Measurements from ENCODE around the gene TPCN2.

TPCN2 gene

GRCh38 chr11:69071956-69072355 lies 23.2 kb downstream of the TPCN2 start:
- Histone ChIP-seq H2AK5ac (ENCODE audit: low read length) (no peak overlapping the region), H3K36me3 (ENCODE audit: control insufficient read depth in 1 of 2, insufficient read depth in 2 of 2, low read length in 2 of 2) (peaks cover 24 to 26% of the 10 kb centered on the region in 2 experiments), H3K27me3 (ENCODE audit: insufficient read depth, low read length) (no peaks in the 10 kb centered on the region), H2BK5ac (ENCODE audit: low read depth, low read length, poor library complexity) (no peak overlapping the region), H3K4me1 (ENCODE audit: control insufficient read depth in 1 of 2, insufficient read depth in 2 of 2, low read length in 2 of 2) (no peaks in the 10 kb centered on the region), H3K79me2 (ENCODE audit: control insufficient read depth, insufficient read depth, low read length, poor library complexity) (no peaks in the 10 kb centered on the region), H3K79me1 (ENCODE audit: low read length) (no peaks in the 10 kb centered on the region), H4K12ac (ENCODE audit: low read depth, low read length) (no peak overlapping the region), H3K4ac (ENCODE audit: low read depth, low read length) (no peak overlapping the region), H3K9ac (ENCODE audit: low read length) (no peak overlapping the region), H4K8ac (ENCODE audit: low read depth, low read length) (no peak overlapping the region), H3K18ac (ENCODE audit: low read length) (no peak overlapping the region), H3K9me3 (ENCODE audit: insufficient read depth, low read depth, low read length) (peaks cover 4% of the 10 kb centered on the region), H2BK12ac (ENCODE audit: low read length) (no peak overlapping the region), H2AFZ (ENCODE audit: insufficient read depth, low read length, poor library complexity) (no peak overlapping the region), H3K23ac (ENCODE audit: low read length) (no peak overlapping the region), H3K14ac (ENCODE audit: low read length) (no peak overlapping the region), H3K27ac (ENCODE audit: low read depth, low read length) (no peak overlapping the region), H3K4me3 (ENCODE audit: low read depth, low read length) (no peak overlapping the region), H2BK120ac (ENCODE audit: insufficient read depth, low read length, poor library complexity) (no peak overlapping the region), H3K4me2 (ENCODE audit: low read length) (no peak overlapping the region), H4K91ac (ENCODE audit: low read depth, low read length) (no peak overlapping the region)
- no CpG with 5 or more reads among the region's 13 CpGs for WGBS (ENCODE audit: extremely low coverage, insufficient coverage, insufficient read length)
- DNase-seq, result no peak

- Histone ChIP-seq H2AK5ac (ENCODE audit: low read length) (no peak overlapping the region), H2BK12ac (ENCODE audit: low read length) (no peak overlapping the region), H3K27me3 (ENCODE audit: insufficient read depth, low read length) (no peaks in the 10 kb centered on the region), H3K18ac (ENCODE audit: low read length) (no peak overlapping the region), H3K9me3 (ENCODE audit: insufficient read depth, low read depth, low read length) (peaks cover 2% of the 10 kb centered on the region), H3K9ac (ENCODE audit: low read length) (no peak overlapping the region), H2AFZ (ENCODE audit: insufficient read depth, low read length, poor library complexity) (no peak overlapping the region), H4K12ac (ENCODE audit: low read depth, low read length) (no peak overlapping the region), H3K4me2 (ENCODE audit: low read length) (no peak overlapping the region), H3K4me3 (ENCODE audit: low read depth, low read length) (no peak overlapping the region), H4K8ac (ENCODE audit: low read depth, low read length) (no peak overlapping the region), H4K91ac (ENCODE audit: low read depth, low read length) (no peak overlapping the region), H3K23ac (ENCODE audit: low read length) (no peak overlapping the region), H3K79me1 (ENCODE audit: low read length) (no peaks in the 10 kb centered on the region), H3K4me1 (ENCODE audit: control insufficient read depth in 1 of 2, insufficient read depth in 2 of 2, low read length in 2 of 2) (no peaks in the 10 kb centered on the region), H3K36me3 (ENCODE audit: control insufficient read depth in 1 of 2, insufficient read depth in 2 of 2, low read length in 2 of 2) (peaks cover 20 to 22% of the 10 kb centered on the region in 2 experiments), H3K14ac (ENCODE audit: low read length) (no peak overlapping the region), H3K27ac (ENCODE audit: low read depth, low read length) (no peak overlapping the region), H2BK5ac (ENCODE audit: low read depth, low read length, poor library complexity) (no peak overlapping the region), H3K79me2 (ENCODE audit: control insufficient read depth, insufficient read depth, low read length, poor library complexity) (no peaks in the 10 kb centered on the region), H2BK120ac (ENCODE audit: insufficient read depth, low read length, poor library complexity) (no peak overlapping the region), H3K4ac (ENCODE audit: low read depth, low read length) (no peak overlapping the region)
- no peak for DNase-seq
- WGBS (ENCODE audit: extremely low coverage, insufficient coverage, insufficient read length), result no CpG with 5 or more reads among the region's 8 CpGs
Observed at GRCh38 chr11:69073469-69073868, 24.7 kb downstream of the TPCN2 start.

- H3K4ac ChIP-seq (ENCODE audit: low read depth, low read length), result no peak overlapping the region
- H3K27me3 ChIP-seq (ENCODE audit: insufficient read depth, low read length), result no peaks in the 10 kb centered on the region
- no peak overlapping the region for H4K8ac ChIP-seq (ENCODE audit: low read depth, low read length)
- no peaks in the 10 kb centered on the region for H3K79me1 ChIP-seq (ENCODE audit: low read length)
- peaks cover 2% of the 10 kb centered on the region for H3K9me3 ChIP-seq (ENCODE audit: insufficient read depth, low read depth, low read length)
- no peak overlapping the region for H2BK5ac ChIP-seq (ENCODE audit: low read depth, low read length, poor library complexity)
- no peaks in the 10 kb centered on the region for H3K79me2 ChIP-seq (ENCODE audit: control insufficient read depth, insufficient read depth, low read length, poor library complexity)
- H3K4me1 ChIP-seq (ENCODE audit: control insufficient read depth in 1 of 2, insufficient read depth in 2 of 2, low read length in 2 of 2), result no peaks in the 10 kb centered on the region
- no peak overlapping the region for H2BK12ac ChIP-seq (ENCODE audit: low read length)
- H4K91ac ChIP-seq (ENCODE audit: low read depth, low read length), result no peak overlapping the region
- peak in 1 of 2 donors; percentile 14 for DNase-seq
- H3K36me3 ChIP-seq (ENCODE audit: control insufficient read depth in 1 of 2, insufficient read depth in 2 of 2, low read length in 2 of 2), result peaks cover 29 to 32% of the 10 kb centered on the region in 2 experiments
- H3K4me2 ChIP-seq (ENCODE audit: low read length), result no peak overlapping the region
- H3K14ac ChIP-seq (ENCODE audit: low read length), result no peak overlapping the region
- H2AFZ ChIP-seq (ENCODE audit: insufficient read depth, low read length, poor library complexity), result no peak overlapping the region
- H4K12ac ChIP-seq (ENCODE audit: low read depth, low read length), result no peak overlapping the region
- no peak overlapping the region for H3K9ac ChIP-seq (ENCODE audit: low read length)
- H3K18ac ChIP-seq (ENCODE audit: low read length), result no peak overlapping the region
- H3K23ac ChIP-seq (ENCODE audit: low read length), result no peak overlapping the region
- no peak overlapping the region for H2AK5ac ChIP-seq (ENCODE audit: low read length)
- WGBS (ENCODE audit: extremely low coverage, insufficient coverage, insufficient read length), result no CpG with 5 or more reads among the region's 20 CpGs
- H3K4me3 ChIP-seq (ENCODE audit: low read depth, low read length), result no peak overlapping the region
- no peak overlapping the region for H3K27ac ChIP-seq (ENCODE audit: low read depth, low read length)
- H2BK120ac ChIP-seq (ENCODE audit: insufficient read depth, low read length, poor library complexity), result no peak overlapping the region
Observed at GRCh38 chr11:69074375-69075140, 25.8 kb downstream of the TPCN2 start.

GRCh38 chr11:69075421-69076128 lies 26.8 kb downstream of the TPCN2 start:
- H3K9ac ChIP-seq (ENCODE audit: low read length), result no peak overlapping the region
- H2BK5ac ChIP-seq (ENCODE audit: low read depth, low read length, poor library complexity), result no peak overlapping the region
- no peak overlapping the region for H3K18ac ChIP-seq (ENCODE audit: low read length)
- H2AFZ ChIP-seq (ENCODE audit: insufficient read depth, low read length, poor library complexity), result no peak overlapping the region
- DNase-seq, result peak; percentile 70 to 87
- peaks cover 27 to 31% of the 10 kb centered on the region in 2 experiments for H3K36me3 ChIP-seq (ENCODE audit: control insufficient read depth in 1 of 2, insufficient read depth in 2 of 2, low read length in 2 of 2)
- no peak overlapping the region for H3K4me2 ChIP-seq (ENCODE audit: low read length)
- H3K4me1 ChIP-seq (ENCODE audit: control insufficient read depth in 1 of 2, insufficient read depth in 2 of 2, low read length in 2 of 2), result no peaks in the 10 kb centered on the region
- no peak overlapping the region for H2BK120ac ChIP-seq (ENCODE audit: insufficient read depth, low read length, poor library complexity)
- no peaks in the 10 kb centered on the region for H3K27me3 ChIP-seq (ENCODE audit: insufficient read depth, low read length)
- no peak overlapping the region for H4K12ac ChIP-seq (ENCODE audit: low read depth, low read length)
- H4K91ac ChIP-seq (ENCODE audit: low read depth, low read length), result no peak overlapping the region
- no peak overlapping the region for H3K23ac ChIP-seq (ENCODE audit: low read length)
- no CpG with 5 or more reads among the region's 18 CpGs for WGBS (ENCODE audit: extremely low coverage, insufficient coverage, insufficient read length)
- no peak overlapping the region for H2BK12ac ChIP-seq (ENCODE audit: low read length)
- H2AK5ac ChIP-seq (ENCODE audit: low read length), result no peak overlapping the region
- H3K9me3 ChIP-seq (ENCODE audit: insufficient read depth, low read depth, low read length), result peaks cover 2% of the 10 kb centered on the region
- no peaks in the 10 kb centered on the region for H3K79me1 ChIP-seq (ENCODE audit: low read length)
- no peak overlapping the region for H3K4me3 ChIP-seq (ENCODE audit: low read depth, low read length)
- H3K27ac ChIP-seq (ENCODE audit: low read depth, low read length), result no peak overlapping the region
- no peaks in the 10 kb centered on the region for H3K79me2 ChIP-seq (ENCODE audit: control insufficient read depth, insufficient read depth, low read length, poor library complexity)
- no peak overlapping the region for H3K4ac ChIP-seq (ENCODE audit: low read depth, low read length)
- no peak overlapping the region for H3K14ac ChIP-seq (ENCODE audit: low read length)
- no peak overlapping the region for H4K8ac ChIP-seq (ENCODE audit: low read depth, low read length)

All from trophoblast cell (in vitro differentiated cells and primary cell).